Gastrocnemius medialis (tissue), 4 donors: Measurements from ENCODE around the gene GNL3.

Source experiments
- POLR2A ChIP-seq, 2 donors: fragments of 450-650 bp; IDR thresholded peaks; one replicate each; pipeline ENCODE4 v1.6.1; 2017; ENCODE audit warnings: antibody characterized with exemption in 2 of 2, mild to moderate bottlenecking in 2 of 2, moderate library complexity in 2 of 2
- TF ChIP-seq, protein P1 (sequence below), 5 experiments: fragments of 450-650 bp in 3 of 5; fragments of 200-600 bp in 2 of 5; sonication (generic) in 2 of 5; IDR thresholded peaks in 4 of 5; conservative IDR thresholded peaks in 1 of 5; 1 replicate in 4 of 5; 2 replicates in 1 of 5; pipeline ENCODE4 v1.5.1; 2016 to 2019; ENCODE audit warnings: antibody characterized with exemption in 5 of 5, mild to moderate bottlenecking in 3 of 5, moderate library complexity in 3 of 5

DNA sequence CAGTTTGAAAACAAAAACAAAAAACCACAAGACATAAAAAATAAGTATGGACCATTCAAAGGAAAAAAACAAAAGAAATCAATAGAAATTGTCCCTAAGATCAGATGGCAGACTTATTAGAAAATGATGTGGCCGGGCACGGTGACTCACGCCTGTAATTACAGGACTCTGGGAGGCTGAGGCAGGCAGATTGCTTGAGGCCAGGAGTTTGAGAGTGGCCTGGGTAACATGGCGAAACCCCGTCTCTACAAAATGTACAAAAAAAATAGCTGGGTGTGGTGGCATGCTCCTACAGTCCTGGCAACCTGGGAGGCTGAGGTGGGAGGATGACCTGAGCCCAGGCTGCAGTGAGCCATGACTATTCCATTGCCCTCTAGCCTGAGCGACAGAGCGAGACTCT, 36.7 kb downstream of the GNL3 start:
- TF ChIP-seq, protein P1, sequence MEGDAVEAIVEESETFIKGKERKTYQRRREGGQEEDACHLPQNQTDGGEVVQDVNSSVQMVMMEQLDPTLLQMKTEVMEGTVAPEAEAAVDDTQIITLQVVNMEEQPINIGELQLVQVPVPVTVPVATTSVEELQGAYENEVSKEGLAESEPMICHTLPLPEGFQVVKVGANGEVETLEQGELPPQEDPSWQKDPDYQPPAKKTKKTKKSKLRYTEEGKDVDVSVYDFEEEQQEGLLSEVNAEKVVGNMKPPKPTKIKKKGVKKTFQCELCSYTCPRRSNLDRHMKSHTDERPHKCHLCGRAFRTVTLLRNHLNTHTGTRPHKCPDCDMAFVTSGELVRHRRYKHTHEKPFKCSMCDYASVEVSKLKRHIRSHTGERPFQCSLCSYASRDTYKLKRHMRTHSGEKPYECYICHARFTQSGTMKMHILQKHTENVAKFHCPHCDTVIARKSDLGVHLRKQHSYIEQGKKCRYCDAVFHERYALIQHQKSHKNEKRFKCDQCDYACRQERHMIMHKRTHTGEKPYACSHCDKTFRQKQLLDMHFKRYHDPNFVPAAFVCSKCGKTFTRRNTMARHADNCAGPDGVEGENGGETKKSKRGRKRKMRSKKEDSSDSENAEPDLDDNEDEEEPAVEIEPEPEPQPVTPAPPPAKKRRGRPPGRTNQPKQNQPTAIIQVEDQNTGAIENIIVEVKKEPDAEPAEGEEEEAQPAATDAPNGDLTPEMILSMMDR (IDR thresholded peaks at IDR 0.05 in 4 of 5, conservative IDR thresholded peaks at IDR 0.05 in 1 of 5): no peak
- no peak for TF ChIP-seq POLR2A (IDR thresholded peaks at IDR 0.05)
